Glutamatergic neuron (in vitro differentiated cells): ENCODE measurements around the gene WWOX. TPM values are rescaled to one million over a fixed set of nuclear protein-coding genes. Genes with fewer than 3 reads are reported as not detected.

Source experiments
- DNase-seq: peaks from one replicate; pipeline ENCODE4 v3.0.0; 2022
- H3K27ac Mint-ChIP-seq: one replicate; pipeline ENCODE4 v1.8.0; 2020; ENCODE audit warnings: mild to moderate bottlenecking, mixed read lengths, inconsistent platforms; ENCODE audit not compliant: unreplicated experiment
- H3K27me3 Mint-ChIP-seq: one replicate; pipeline ENCODE4 v1.8.0; 2020; ENCODE audit warnings: mild to moderate bottlenecking, moderate library complexity, mixed read lengths, inconsistent platforms; ENCODE audit not compliant: unreplicated experiment
- H3K36me3 Mint-ChIP-seq: one replicate; pipeline ENCODE4 v1.8.0; 2020; ENCODE audit warnings: mild to moderate bottlenecking, mixed read lengths, inconsistent platforms; ENCODE audit not compliant: unreplicated experiment
- H3K4me1 Mint-ChIP-seq: one replicate; pipeline ENCODE4 v1.8.0; 2020; ENCODE audit warnings: mild to moderate bottlenecking, low read depth, mixed read lengths, inconsistent platforms; ENCODE audit not compliant: unreplicated experiment
- H3K4me3 Mint-ChIP-seq: one replicate; pipeline ENCODE4 v1.8.0; 2020; ENCODE audit warnings: mild to moderate bottlenecking, mixed read lengths, inconsistent platforms; ENCODE audit not compliant: unreplicated experiment
- H3K9me3 Mint-ChIP-seq: one replicate; pipeline ENCODE4 v1.8.0; 2020; ENCODE audit warnings: mild to moderate bottlenecking, moderate library complexity, mixed read lengths, inconsistent platforms; ENCODE audit not compliant: unreplicated experiment
- total RNA-seq: library from RNA; stranded (reverse); fragmentation: NEBNext Ultra II Directional; extraction: Animal tissue kit (Norgen Biotek cat#: 25700); gene quantifications from one replicate; pipeline ENCODE4 v1.2.1, GENCODE V29; 2021; ENCODE audit not compliant: unreplicated experiment
- TF ChIP-seq, protein P1 (sequence below): fragments of 200-600 bp; sonication (generic); IDR thresholded peaks from one replicate; pipeline ENCODE4 v1.5.0; 2021; ENCODE audit not compliant: partially characterized antibody, unreplicated experiment

The WWOX gene
- total RNA-seq, 1 donor from 2014 or later: 10.3 TPM

- no peaks in the 10 kb centered on the region for H3K36me3 Mint-ChIP-seq
- H3K4me1 Mint-ChIP-seq: no peaks in the 10 kb centered on the region
- peaks cover 2% of the 10 kb centered on the region for H3K9me3 Mint-ChIP-seq
- H3K27me3 Mint-ChIP-seq: peaks cover 2% of the 10 kb centered on the region
- no peak overlapping the region for H3K4me3 Mint-ChIP-seq
- TF ChIP-seq, protein P1, sequence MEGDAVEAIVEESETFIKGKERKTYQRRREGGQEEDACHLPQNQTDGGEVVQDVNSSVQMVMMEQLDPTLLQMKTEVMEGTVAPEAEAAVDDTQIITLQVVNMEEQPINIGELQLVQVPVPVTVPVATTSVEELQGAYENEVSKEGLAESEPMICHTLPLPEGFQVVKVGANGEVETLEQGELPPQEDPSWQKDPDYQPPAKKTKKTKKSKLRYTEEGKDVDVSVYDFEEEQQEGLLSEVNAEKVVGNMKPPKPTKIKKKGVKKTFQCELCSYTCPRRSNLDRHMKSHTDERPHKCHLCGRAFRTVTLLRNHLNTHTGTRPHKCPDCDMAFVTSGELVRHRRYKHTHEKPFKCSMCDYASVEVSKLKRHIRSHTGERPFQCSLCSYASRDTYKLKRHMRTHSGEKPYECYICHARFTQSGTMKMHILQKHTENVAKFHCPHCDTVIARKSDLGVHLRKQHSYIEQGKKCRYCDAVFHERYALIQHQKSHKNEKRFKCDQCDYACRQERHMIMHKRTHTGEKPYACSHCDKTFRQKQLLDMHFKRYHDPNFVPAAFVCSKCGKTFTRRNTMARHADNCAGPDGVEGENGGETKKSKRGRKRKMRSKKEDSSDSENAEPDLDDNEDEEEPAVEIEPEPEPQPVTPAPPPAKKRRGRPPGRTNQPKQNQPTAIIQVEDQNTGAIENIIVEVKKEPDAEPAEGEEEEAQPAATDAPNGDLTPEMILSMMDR: no peak
- no peak for DNase-seq
- no peak overlapping the region for H3K27ac Mint-ChIP-seq
Observed at GRCh38 chr16:78137179-78137578, 37.7 kb downstream of the WWOX start.

DNA sequence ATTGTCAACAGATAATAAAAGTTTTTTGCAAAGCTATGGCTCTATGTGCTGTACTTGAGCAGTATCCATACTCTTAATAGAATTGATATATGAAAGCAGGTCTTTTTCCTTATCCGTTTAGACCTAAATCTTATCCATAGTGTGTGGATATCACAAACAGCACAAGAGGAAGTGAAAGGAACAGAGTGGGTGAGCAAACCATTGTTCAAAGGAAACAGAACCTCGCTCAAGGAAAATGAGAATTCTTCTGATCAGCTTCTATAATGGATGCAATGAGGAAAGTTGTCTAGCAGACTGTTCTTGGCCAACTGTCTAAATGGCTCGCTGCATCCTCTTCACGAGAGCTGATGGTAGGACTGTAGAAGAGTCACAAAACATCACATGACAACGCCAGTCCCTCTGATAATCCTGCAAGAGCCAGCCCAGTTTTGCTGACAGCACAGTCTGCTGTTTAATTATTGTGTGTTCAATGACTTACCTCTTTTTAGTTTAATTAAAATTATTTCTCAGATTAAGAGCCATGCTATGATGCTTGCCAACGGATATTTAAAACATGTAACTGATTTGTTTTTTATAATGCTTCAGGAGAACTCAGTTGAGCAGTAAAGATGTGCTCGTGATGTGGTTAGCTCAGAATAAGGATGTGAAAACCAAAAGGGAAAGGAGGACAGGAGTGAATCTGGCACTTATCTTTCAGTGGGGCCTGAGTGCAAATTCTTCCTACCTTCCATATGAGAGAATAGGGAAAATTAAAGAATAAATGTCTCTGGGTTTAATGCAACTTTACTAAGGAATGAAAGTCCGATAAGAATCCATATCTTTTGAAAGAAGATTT is 38.5 kb downstream of the WWOX start:
- H3K4me3 Mint-ChIP-seq: no peak overlapping the region
- TF ChIP-seq, protein P1: no peak
- peaks cover 2% of the 10 kb centered on the region for H3K9me3 Mint-ChIP-seq
- H3K27me3 Mint-ChIP-seq: peaks cover 2% of the 10 kb centered on the region
- H3K4me1 Mint-ChIP-seq: no peaks in the 10 kb centered on the region
- no peak overlapping the region for H3K27ac Mint-ChIP-seq
- H3K36me3 Mint-ChIP-seq: no peaks in the 10 kb centered on the region
- no peak for DNase-seq

DNA sequence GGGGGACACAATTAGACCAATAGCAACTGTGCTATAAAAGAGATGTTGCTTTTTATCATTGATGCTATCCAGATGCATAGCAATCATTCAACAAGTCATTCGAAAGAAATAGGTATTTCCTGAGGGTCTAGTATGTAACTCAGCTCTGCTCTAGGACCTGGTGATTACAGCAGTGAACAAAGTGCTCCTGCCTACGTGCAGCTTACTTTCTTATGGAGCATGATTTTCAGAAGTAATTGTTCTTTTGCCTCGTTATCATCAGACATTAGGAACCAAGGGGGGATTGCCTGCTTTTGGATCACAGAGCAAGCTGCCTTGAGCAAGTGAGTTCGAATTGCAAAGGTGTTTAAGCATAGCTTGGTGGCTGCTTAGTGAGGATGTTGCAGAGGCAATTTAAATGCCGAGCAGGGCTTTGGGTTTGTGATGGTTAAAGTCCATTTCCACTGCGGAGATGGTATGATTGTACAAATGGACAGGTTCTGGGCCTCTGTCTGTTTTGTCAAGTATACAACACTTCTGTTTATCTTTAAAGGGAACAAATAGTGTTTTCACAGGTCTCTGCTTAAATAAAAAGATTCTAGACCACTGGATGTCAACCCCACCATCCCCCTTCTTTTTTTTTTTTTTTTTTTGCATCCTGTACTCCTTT is 41.5 kb downstream of the WWOX start:
- TF ChIP-seq, protein P1: no peak
- Mint-ChIP-seq H3K9me3 (peaks cover 2% of the 10 kb centered on the region), H3K27me3 (peaks cover 2% of the 10 kb centered on the region), H3K27ac (no peak overlapping the region), H3K4me1 (no peaks in the 10 kb centered on the region), H3K4me3 (no peak overlapping the region), H3K36me3 (no peaks in the 10 kb centered on the region)
- no peak for DNase-seq

- H3K4me3 Mint-ChIP-seq: no peak overlapping the region
- H3K36me3 Mint-ChIP-seq: no peaks in the 10 kb centered on the region
- no peak for DNase-seq
- no peak overlapping the region for H3K27ac Mint-ChIP-seq
- TF ChIP-seq, protein P1: no peak
- H3K9me3 Mint-ChIP-seq: peaks cover 2% of the 10 kb centered on the region
- no peaks in the 10 kb centered on the region for H3K4me1 Mint-ChIP-seq
- peaks cover 2% of the 10 kb centered on the region for H3K27me3 Mint-ChIP-seq
Observed at GRCh38 chr16:78142788-78143187, 43.3 kb downstream of the WWOX start.

- no peak overlapping the region for H3K4me3 Mint-ChIP-seq
- TF ChIP-seq, protein P1: no peak
- no peak overlapping the region for H3K27ac Mint-ChIP-seq
- no peaks in the 10 kb centered on the region for H3K36me3 Mint-ChIP-seq
- H3K4me1 Mint-ChIP-seq: no peaks in the 10 kb centered on the region
- no peaks in the 10 kb centered on the region for H3K9me3 Mint-ChIP-seq
- no peaks in the 10 kb centered on the region for H3K27me3 Mint-ChIP-seq
- no peak for DNase-seq
Observed at GRCh38 chr16:78146807-78147206, 47.4 kb downstream of the WWOX start.
